Osteoblast (primary cell): ENCODE measurements around the gene ERBB4. TPM values are rescaled to one million over a fixed set of nuclear protein-coding genes. Genes with fewer than 3 reads are reported as not detected.
"Not testable (repeated sequence)": the region's sequence is repeated elsewhere in the genome, so short reads cannot be mapped to it uniquely, and the experiment has no call there.

Experiments
- DNase-seq: peaks from one replicate; pipeline ENCODE4 v3.0.0; 2011; ENCODE audit warnings: low spot score, mixed read lengths; ENCODE audit not compliant: insufficient read length; ENCODE audit errors: missing footprints
- H2AFZ ChIP-seq: 2 replicates; pipeline ENCODE4 v1.6.0; 2011; ENCODE audit warnings: mild to moderate bottlenecking, low read length
- H3K27ac ChIP-seq: 2 replicates; pipeline ENCODE4 v1.5.1; 2011; ENCODE audit warnings: mild to moderate bottlenecking, low read depth, low read length, moderate library complexity
- H3K27me3 ChIP-seq: 2 replicates; pipeline ENCODE4 v1.6.0; 2012; ENCODE audit warnings: mild to moderate bottlenecking, control low read depth, inconsistent platforms, low read length, moderate library complexity; ENCODE audit not compliant: insufficient read depth
- H3K36me3 ChIP-seq: 2 replicates; pipeline ENCODE4 v1.5.1; 2011; ENCODE audit warnings: mild to moderate bottlenecking, low read length, control low read depth, moderate library complexity; ENCODE audit not compliant: insufficient read depth
- H3K4me1 ChIP-seq: 2 replicates; pipeline ENCODE4 v1.5.1; 2011; ENCODE audit warnings: mild to moderate bottlenecking, low read length, control low read depth, moderate library complexity; ENCODE audit not compliant: insufficient read depth
- H3K4me2 ChIP-seq: 2 replicates; pipeline ENCODE4 v1.6.0; 2011; ENCODE audit warnings: mild to moderate bottlenecking, low read length; ENCODE audit not compliant: insufficient read depth
- H3K4me3 ChIP-seq: fragments of 200-600 bp; sonication (generic); 3 replicates; pipeline ENCODE4 v1.5.1; 2012; ENCODE audit warnings: mild to moderate bottlenecking, low read length, inconsistent platforms; ENCODE audit not compliant: insufficient read depth
- H3K79me2 ChIP-seq: 2 replicates; pipeline ENCODE4 v1.6.0; 2012; ENCODE audit warnings: mild to moderate bottlenecking, low read length, control low read depth, inconsistent platforms; ENCODE audit not compliant: insufficient read depth
- H3K9me3 ChIP-seq: 2 replicates; pipeline ENCODE4 v1.5.1; 2011; ENCODE audit warnings: low read depth, low read length, control low read depth
- H4K20me1 ChIP-seq: 2 replicates; pipeline ENCODE4 v1.6.0; 2012; ENCODE audit warnings: mild to moderate bottlenecking, low read length, control low read depth; ENCODE audit not compliant: insufficient read depth
- total RNA-seq: library from RNA; depleted of rRNA; stranded (reverse); fragments of >200 nt; gene quantifications from 2 replicates; pipeline ENCODE4 v1.2.3, GENCODE V29; 2012
- TF ChIP-seq, protein P1 (sequence below): IDR thresholded peaks from 2 replicates; pipeline ENCODE4 v1.5.1; 2011; ENCODE audit warnings: mild to moderate bottlenecking, low read depth, low read length, moderate library complexity; ENCODE audit errors: extremely low read depth

ERBB4 gene
- total RNA-seq, 1 donor: under 0.01 TPM

GRCh38 chr2:212194396-212194795 is 344.2 kb downstream of the ERBB4 start:
- TF ChIP-seq, protein P1, sequence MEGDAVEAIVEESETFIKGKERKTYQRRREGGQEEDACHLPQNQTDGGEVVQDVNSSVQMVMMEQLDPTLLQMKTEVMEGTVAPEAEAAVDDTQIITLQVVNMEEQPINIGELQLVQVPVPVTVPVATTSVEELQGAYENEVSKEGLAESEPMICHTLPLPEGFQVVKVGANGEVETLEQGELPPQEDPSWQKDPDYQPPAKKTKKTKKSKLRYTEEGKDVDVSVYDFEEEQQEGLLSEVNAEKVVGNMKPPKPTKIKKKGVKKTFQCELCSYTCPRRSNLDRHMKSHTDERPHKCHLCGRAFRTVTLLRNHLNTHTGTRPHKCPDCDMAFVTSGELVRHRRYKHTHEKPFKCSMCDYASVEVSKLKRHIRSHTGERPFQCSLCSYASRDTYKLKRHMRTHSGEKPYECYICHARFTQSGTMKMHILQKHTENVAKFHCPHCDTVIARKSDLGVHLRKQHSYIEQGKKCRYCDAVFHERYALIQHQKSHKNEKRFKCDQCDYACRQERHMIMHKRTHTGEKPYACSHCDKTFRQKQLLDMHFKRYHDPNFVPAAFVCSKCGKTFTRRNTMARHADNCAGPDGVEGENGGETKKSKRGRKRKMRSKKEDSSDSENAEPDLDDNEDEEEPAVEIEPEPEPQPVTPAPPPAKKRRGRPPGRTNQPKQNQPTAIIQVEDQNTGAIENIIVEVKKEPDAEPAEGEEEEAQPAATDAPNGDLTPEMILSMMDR: no peak
- Histone ChIP-seq H3K4me1 (no peaks in the 10 kb centered on the region), H2AFZ (no peak overlapping the region), H3K36me3 (no peaks in the 10 kb centered on the region), H3K27me3 (no peaks in the 10 kb centered on the region), H3K27ac (no peak overlapping the region), H3K9me3 (no peaks in the 10 kb centered on the region), H4K20me1 (no peaks in the 10 kb centered on the region), H3K4me3 (no peak overlapping the region), H3K4me2 (no peak overlapping the region), H3K79me2 (no peaks in the 10 kb centered on the region)
- no peak for DNase-seq

DNA sequence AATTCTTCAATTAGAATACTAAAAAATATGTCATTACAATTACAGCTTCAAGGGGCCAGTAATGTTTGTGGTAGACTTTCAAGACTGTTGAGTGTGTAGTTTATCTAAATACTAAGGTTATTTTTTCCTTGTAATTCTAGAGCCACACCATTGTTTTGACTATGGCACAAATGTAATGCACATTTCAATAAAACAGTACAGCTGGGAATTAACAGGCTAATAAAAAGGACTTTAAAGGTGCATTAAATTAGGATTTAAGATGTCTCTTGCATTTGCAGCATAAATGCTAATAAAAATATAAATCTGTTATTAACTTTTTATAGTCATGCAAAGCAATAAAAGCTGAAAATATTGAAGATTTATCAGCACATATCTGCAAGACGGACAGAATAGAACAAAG is 344.8 kb downstream of the ERBB4 start:
- Histone ChIP-seq H2AFZ (no peak overlapping the region), H3K36me3 (no peaks in the 10 kb centered on the region), H3K27me3 (no peaks in the 10 kb centered on the region), H3K4me2 (no peak overlapping the region), H3K4me3 (no peak overlapping the region), H3K27ac (no peak overlapping the region), H3K9me3 (no peaks in the 10 kb centered on the region), H3K79me2 (no peaks in the 10 kb centered on the region), H3K4me1 (no peaks in the 10 kb centered on the region), H4K20me1 (no peaks in the 10 kb centered on the region)
- DNase-seq: no peak
- TF ChIP-seq, protein P1: no peak

GRCh38 chr2:212193056-212193455 is 345.5 kb downstream of the ERBB4 start:
- Histone ChIP-seq H4K20me1 (no peaks in the 10 kb centered on the region), H2AFZ (no peak overlapping the region), H3K79me2 (no peaks in the 10 kb centered on the region), H3K4me2 (no peak overlapping the region), H3K36me3 (no peaks in the 10 kb centered on the region), H3K4me1 (no peaks in the 10 kb centered on the region), H3K4me3 (no peak overlapping the region), H3K27me3 (no peaks in the 10 kb centered on the region), H3K9me3 (no peaks in the 10 kb centered on the region), H3K27ac (no peak overlapping the region)
- DNase-seq: no peak
- TF ChIP-seq, protein P1: no peak

- not testable (repeated sequence) for H3K9me3 ChIP-seq, H4K20me1 ChIP-seq, H3K79me2 ChIP-seq, H3K4me3 ChIP-seq, H3K27ac ChIP-seq, H3K36me3 ChIP-seq, H3K27me3 ChIP-seq, DNase-seq, H2AFZ ChIP-seq, H3K4me2 ChIP-seq, H3K4me1 ChIP-seq
Measured at GRCh38 chr2:212191438-212191837, 347.2 kb downstream of the ERBB4 start.
